ENCODE measurements around the gene FMO1.

FMO1 gene

GRCh38 chr1:171266930-171267329 is 18.6 kb downstream of the FMO1 start:
- H3K9ac ChIP-seq (ENCODE audit: low read depth, low read length), result no peak overlapping the region

DNA sequence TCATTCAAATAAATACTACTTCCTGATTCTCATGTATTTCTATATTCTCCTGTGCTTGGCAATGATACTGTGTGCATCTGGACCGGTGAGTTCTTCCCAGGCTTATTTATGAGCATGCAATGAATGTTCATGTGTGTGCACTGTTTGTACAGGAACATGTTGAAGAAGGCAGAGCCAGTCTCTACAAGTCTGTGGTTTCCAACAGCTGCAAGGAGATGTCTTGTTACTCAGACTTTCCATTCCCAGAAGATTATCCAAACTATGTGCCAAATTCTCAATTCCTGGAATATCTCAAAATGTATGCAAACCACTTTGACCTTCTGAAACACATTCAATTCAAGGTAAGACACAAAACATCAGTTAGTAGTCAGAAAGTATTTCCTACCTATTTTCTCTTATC is 19.1 kb downstream of the FMO1 start:
- TF ChIP-seq EZH2 (IDR thresholded peaks at IDR 0.05; ENCODE audit: borderline replicate concordance, low read depth, low read length, severe bottlenecking) (no peak), CTCF (IDR thresholded peaks at IDR 0.05; ENCODE audit: borderline replicate concordance, extremely low read depth, low read length, poor library complexity, severe bottlenecking) (no peak)
- ATAC-seq (ENCODE audit: insufficient read depth, low read depth), result no peak
- DNase-seq, result no peak
- no peak overlapping the region for H2AFZ ChIP-seq (ENCODE audit: low read depth, low read length)
- H3K79me2 ChIP-seq (ENCODE audit: insufficient read depth, low read length), result no peaks in the 10 kb centered on the region
- no peaks in the 10 kb centered on the region for H3K4me1 ChIP-seq (ENCODE audit: insufficient read depth, low read length)
- H3K27ac ChIP-seq (ENCODE audit: low read length), result no peak overlapping the region
- H3K4me3 ChIP-seq (ENCODE audit: low read depth in 1 of 2, low read length in 2 of 2), result no peak overlapping the region
- no peak overlapping the region for H3K4me2 ChIP-seq (ENCODE audit: insufficient read depth, low read length)
- no peaks in the 10 kb centered on the region for H3K9me3 ChIP-seq (ENCODE audit: insufficient read depth, low read length, severe bottlenecking)
- no peaks in the 10 kb centered on the region for H4K20me1 ChIP-seq (ENCODE audit: insufficient read depth, low read length)
- H3K27me3 ChIP-seq (ENCODE audit: insufficient read depth, low read length, poor library complexity), result no peaks in the 10 kb centered on the region
- no peaks in the 10 kb centered on the region for H3K36me3 ChIP-seq (ENCODE audit: insufficient read depth, low read length)
- H3K9ac ChIP-seq (ENCODE audit: low read depth, low read length), result no peak overlapping the region

More at GRCh38 chr1:171266930-171267329, 18.6 kb downstream of the FMO1 start:
- no peaks in the 10 kb centered on the region for H4K20me1 ChIP-seq (ENCODE audit: insufficient read depth, low read length)
- H3K27ac ChIP-seq (ENCODE audit: low read length), result no peak overlapping the region
- TF ChIP-seq EZH2 (IDR thresholded peaks at IDR 0.05; ENCODE audit: borderline replicate concordance, low read depth, low read length, severe bottlenecking) (no peak), CTCF (IDR thresholded peaks at IDR 0.05; ENCODE audit: borderline replicate concordance, extremely low read depth, low read length, poor library complexity, severe bottlenecking) (no peak)
- H2AFZ ChIP-seq (ENCODE audit: low read depth, low read length), result no peak overlapping the region
- no peak for ATAC-seq (ENCODE audit: insufficient read depth, low read depth)
- H3K27me3 ChIP-seq (ENCODE audit: insufficient read depth, low read length, poor library complexity), result no peaks in the 10 kb centered on the region
- no peak overlapping the region for H3K4me3 ChIP-seq (ENCODE audit: low read depth in 1 of 2, low read length in 2 of 2)
- H3K79me2 ChIP-seq (ENCODE audit: insufficient read depth, low read length), result no peaks in the 10 kb centered on the region
- H3K9me3 ChIP-seq (ENCODE audit: insufficient read depth, low read length, severe bottlenecking), result no peaks in the 10 kb centered on the region
- H3K4me1 ChIP-seq (ENCODE audit: insufficient read depth, low read length), result no peaks in the 10 kb centered on the region
- no peak for DNase-seq
- H3K4me2 ChIP-seq (ENCODE audit: insufficient read depth, low read length), result no peak overlapping the region
- H3K36me3 ChIP-seq (ENCODE audit: insufficient read depth, low read length), result no peaks in the 10 kb centered on the region

GRCh38 chr1:171270806-171271205 is 22.5 kb downstream of the FMO1 start:
- Histone ChIP-seq H3K9me3 (ENCODE audit: insufficient read depth, low read length, severe bottlenecking) (no peaks in the 10 kb centered on the region), H3K27ac (ENCODE audit: low read length) (no peak overlapping the region), H3K4me1 (ENCODE audit: insufficient read depth, low read length) (no peaks in the 10 kb centered on the region), H3K36me3 (ENCODE audit: insufficient read depth, low read length) (no peaks in the 10 kb centered on the region), H4K20me1 (ENCODE audit: insufficient read depth, low read length) (no peaks in the 10 kb centered on the region), H3K27me3 (ENCODE audit: insufficient read depth, low read length, poor library complexity) (no peaks in the 10 kb centered on the region), H3K4me2 (ENCODE audit: insufficient read depth, low read length) (no peak overlapping the region), H2AFZ (ENCODE audit: low read depth, low read length) (no peak overlapping the region), H3K79me2 (ENCODE audit: insufficient read depth, low read length) (no peaks in the 10 kb centered on the region), H3K4me3 (ENCODE audit: low read depth in 1 of 2, low read length in 2 of 2) (no peak overlapping the region), H3K9ac (ENCODE audit: low read depth, low read length) (no peak overlapping the region)
- DNase-seq (no peak), ATAC-seq (ENCODE audit: insufficient read depth, low read depth) (no peak)
- TF ChIP-seq EZH2 (IDR thresholded peaks at IDR 0.05; ENCODE audit: borderline replicate concordance, low read depth, low read length, severe bottlenecking) (no peak), CTCF (IDR thresholded peaks at IDR 0.05; ENCODE audit: borderline replicate concordance, extremely low read depth, low read length, poor library complexity, severe bottlenecking) (no peak)

- H3K79me2 ChIP-seq (ENCODE audit: insufficient read depth, low read length), result no peaks in the 10 kb centered on the region
- TF ChIP-seq CTCF (IDR thresholded peaks at IDR 0.05; ENCODE audit: borderline replicate concordance, extremely low read depth, low read length, poor library complexity, severe bottlenecking) (no peak), EZH2 (IDR thresholded peaks at IDR 0.05; ENCODE audit: borderline replicate concordance, low read depth, low read length, severe bottlenecking) (no peak)
- no peaks in the 10 kb centered on the region for H3K9me3 ChIP-seq (ENCODE audit: insufficient read depth, low read length, severe bottlenecking)
- no peak for ATAC-seq (ENCODE audit: insufficient read depth, low read depth)
- no peak overlapping the region for H3K27ac ChIP-seq (ENCODE audit: low read length)
- H3K9ac ChIP-seq (ENCODE audit: low read depth, low read length), result no peak overlapping the region
- H3K4me2 ChIP-seq (ENCODE audit: insufficient read depth, low read length), result no peak overlapping the region
- no peak overlapping the region for H3K4me3 ChIP-seq (ENCODE audit: low read depth in 1 of 2, low read length in 2 of 2)
- H3K36me3 ChIP-seq (ENCODE audit: insufficient read depth, low read length), result no peaks in the 10 kb centered on the region
- no peak overlapping the region for H2AFZ ChIP-seq (ENCODE audit: low read depth, low read length)
- H4K20me1 ChIP-seq (ENCODE audit: insufficient read depth, low read length), result no peaks in the 10 kb centered on the region
- H3K27me3 ChIP-seq (ENCODE audit: insufficient read depth, low read length, poor library complexity), result peaks cover 4% of the 10 kb centered on the region
- DNase-seq, result no peak
- no peaks in the 10 kb centered on the region for H3K4me1 ChIP-seq (ENCODE audit: insufficient read depth, low read length)
These were observed 29.2 kb downstream of the FMO1 start for GRCh38 chr1:171277534-171277933.
